ENCODE data around the gene C16orf92.
"Not testable (repeated sequence)": the region's sequence is repeated elsewhere in the genome, so short reads cannot be mapped to it uniquely, and the experiment has no call there.

Gene C16orf92

GRCh38 chr16:30032083-30032819 lies 9.3 kb downstream of the C16orf92 start:
- H3K4me1 ChIP-seq (ENCODE audit: control insufficient read depth in 1 of 2, insufficient read depth in 2 of 2, low read length in 2 of 2) = peaks cover 0 to 12% of the 10 kb centered on the region in 2 donors
- no peak overlapping the region for H3K27ac ChIP-seq (ENCODE audit: low read length)
- H3K36me3 ChIP-seq (ENCODE audit: control insufficient read depth in 1 of 2, insufficient read depth in 2 of 2, low read length in 2 of 2) = no peaks in the 10 kb centered on the region
- H3K27me3 ChIP-seq (ENCODE audit: low read depth, low read length) = peaks cover 37% of the 10 kb centered on the region
- H3K4me3 ChIP-seq (ENCODE audit: low read depth in 1 of 2, low read length in 2 of 2) = no peak overlapping the region
- no peaks in the 10 kb centered on the region for H3K9me3 ChIP-seq (ENCODE audit: control insufficient read depth in 1 of 2, low read length in 2 of 2)

- H3K27me3 ChIP-seq (ENCODE audit: low read depth, low read length) = peaks cover 35% of the 10 kb centered on the region
- no peak overlapping the region for H3K4me3 ChIP-seq (ENCODE audit: low read depth in 1 of 2, low read length in 2 of 2)
- H3K36me3 ChIP-seq (ENCODE audit: control insufficient read depth in 1 of 2, insufficient read depth in 2 of 2, low read length in 2 of 2) = no peaks in the 10 kb centered on the region
- no peak overlapping the region for H3K27ac ChIP-seq (ENCODE audit: low read length)
- peaks cover 0 to 12% of the 10 kb centered on the region in 2 donors for H3K4me1 ChIP-seq (ENCODE audit: control insufficient read depth in 1 of 2, insufficient read depth in 2 of 2, low read length in 2 of 2)
- H3K9me3 ChIP-seq (ENCODE audit: control insufficient read depth in 1 of 2, low read length in 2 of 2) = no peaks in the 10 kb centered on the region
Observed at GRCh38 chr16:30033270-30033669, 10.3 kb downstream of the C16orf92 start.

- Histone ChIP-seq H3K36me3 (ENCODE audit: control insufficient read depth in 1 of 2, insufficient read depth in 2 of 2, low read length in 2 of 2) (no peaks in the 10 kb centered on the region), H3K27ac (ENCODE audit: low read length) (no peak overlapping the region), H3K9me3 (ENCODE audit: control insufficient read depth in 1 of 2, low read length in 2 of 2) (no peaks in the 10 kb centered on the region), H3K4me1 (ENCODE audit: control insufficient read depth in 1 of 2, insufficient read depth in 2 of 2, low read length in 2 of 2) (no peaks in the 10 kb centered on the region), H3K27me3 (ENCODE audit: low read depth, low read length) (no peaks in the 10 kb centered on the region), H3K4me3 (ENCODE audit: low read depth in 1 of 2, low read length in 2 of 2) (no peak overlapping the region)
Observed at GRCh38 chr16:30040221-30040620, 17.2 kb downstream of the C16orf92 start.

- H3K4me3 ChIP-seq (ENCODE audit: low read depth in 1 of 2, low read length in 2 of 2); H3K27me3 ChIP-seq (ENCODE audit: low read depth, low read length); H3K36me3 ChIP-seq (ENCODE audit: control insufficient read depth in 1 of 2, insufficient read depth in 2 of 2, low read length in 2 of 2); H3K9me3 ChIP-seq (ENCODE audit: control insufficient read depth in 1 of 2, low read length in 2 of 2); H3K27ac ChIP-seq (ENCODE audit: low read length); H3K4me1 ChIP-seq (ENCODE audit: control insufficient read depth in 1 of 2, insufficient read depth in 2 of 2, low read length in 2 of 2): not testable (repeated sequence)
Observed at GRCh38 chr16:30040690-30041089, 17.7 kb downstream of the C16orf92 start.

GRCh38 chr16:30041841-30042240 lies 18.8 kb downstream of the C16orf92 start:
- H3K9me3 ChIP-seq (ENCODE audit: control insufficient read depth in 1 of 2, low read length in 2 of 2) = no peaks in the 10 kb centered on the region
- no peaks in the 10 kb centered on the region for H3K27me3 ChIP-seq (ENCODE audit: low read depth, low read length)
- H3K27ac ChIP-seq (ENCODE audit: low read length) = no peak overlapping the region
- H3K4me1 ChIP-seq (ENCODE audit: control insufficient read depth in 1 of 2, insufficient read depth in 2 of 2, low read length in 2 of 2) = no peaks in the 10 kb centered on the region
- no peaks in the 10 kb centered on the region for H3K36me3 ChIP-seq (ENCODE audit: control insufficient read depth in 1 of 2, insufficient read depth in 2 of 2, low read length in 2 of 2)
- no peak overlapping the region for H3K4me3 ChIP-seq (ENCODE audit: low read depth in 1 of 2, low read length in 2 of 2)

- Histone ChIP-seq H3K4me3 (ENCODE audit: low read depth in 1 of 2, low read length in 2 of 2) (no peak overlapping the region), H3K27me3 (ENCODE audit: low read depth, low read length) (no peaks in the 10 kb centered on the region), H3K9me3 (ENCODE audit: control insufficient read depth in 1 of 2, low read length in 2 of 2) (no peaks in the 10 kb centered on the region), H3K27ac (ENCODE audit: low read length) (no peak overlapping the region), H3K36me3 (ENCODE audit: control insufficient read depth in 1 of 2, insufficient read depth in 2 of 2, low read length in 2 of 2) (no peaks in the 10 kb centered on the region), H3K4me1 (ENCODE audit: control insufficient read depth in 1 of 2, insufficient read depth in 2 of 2, low read length in 2 of 2) (no peaks in the 10 kb centered on the region)
Observed at GRCh38 chr16:30046178-30046577, 23.2 kb downstream of the C16orf92 start.

DNA sequence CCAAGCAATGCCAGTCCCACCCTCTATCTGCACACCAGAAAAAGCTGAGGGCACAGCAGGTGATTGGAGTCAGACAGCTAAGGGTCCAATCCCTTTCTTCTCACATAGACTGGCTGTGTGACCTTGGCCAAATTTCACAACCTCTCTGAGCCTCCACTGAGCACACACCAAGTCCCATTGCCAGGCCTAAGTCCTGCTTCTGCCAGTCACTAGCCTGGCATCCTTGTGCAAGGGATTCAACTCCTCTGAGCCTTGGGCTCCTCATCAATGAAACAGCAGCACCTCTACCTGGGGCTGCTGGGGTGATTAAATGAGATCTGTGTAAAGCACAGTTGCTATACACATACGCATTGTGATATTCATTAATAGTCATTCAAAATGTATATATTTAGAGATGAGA lies 23.6 kb downstream of the C16orf92 start:
- Histone ChIP-seq H3K27ac (ENCODE audit: low read length) (no peak overlapping the region), H3K4me1 (ENCODE audit: control insufficient read depth in 1 of 2, insufficient read depth in 2 of 2, low read length in 2 of 2) (no peaks in the 10 kb centered on the region), H3K27me3 (ENCODE audit: low read depth, low read length) (no peaks in the 10 kb centered on the region), H3K9me3 (ENCODE audit: control insufficient read depth in 1 of 2, low read length in 2 of 2) (no peaks in the 10 kb centered on the region), H3K36me3 (ENCODE audit: control insufficient read depth in 1 of 2, insufficient read depth in 2 of 2, low read length in 2 of 2) (no peaks in the 10 kb centered on the region), H3K4me3 (ENCODE audit: low read depth in 1 of 2, low read length in 2 of 2) (no peak overlapping the region)

DNA sequence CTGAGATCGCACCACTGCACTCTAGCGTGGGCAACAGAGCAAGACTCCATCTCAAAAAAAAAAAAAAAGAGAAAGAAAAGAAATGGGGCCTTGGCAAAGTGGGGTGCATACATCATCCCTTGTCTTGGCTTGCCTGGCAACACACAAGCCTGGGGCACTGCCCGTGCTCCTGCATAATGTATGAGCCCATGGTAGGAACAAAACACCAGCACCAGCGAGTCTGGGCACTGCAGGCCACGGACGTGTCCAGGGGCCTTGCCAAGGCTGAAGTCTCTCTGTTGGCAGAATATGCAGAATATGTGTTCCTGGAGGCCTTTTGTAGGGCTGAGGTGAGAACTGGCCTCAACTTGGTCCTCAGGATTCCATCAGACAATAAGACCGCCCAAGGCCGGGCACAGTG lies 26.9 kb downstream of the C16orf92 start:
- no peaks in the 10 kb centered on the region for H3K36me3 ChIP-seq (ENCODE audit: control insufficient read depth in 1 of 2, insufficient read depth in 2 of 2, low read length in 2 of 2)
- H3K27ac ChIP-seq (ENCODE audit: low read length) = no peak overlapping the region
- H3K4me3 ChIP-seq (ENCODE audit: low read depth in 1 of 2, low read length in 2 of 2) = no peak overlapping the region
- no peaks in the 10 kb centered on the region for H3K9me3 ChIP-seq (ENCODE audit: control insufficient read depth in 1 of 2, low read length in 2 of 2)
- no peaks in the 10 kb centered on the region for H3K27me3 ChIP-seq (ENCODE audit: low read depth, low read length)
- H3K4me1 ChIP-seq (ENCODE audit: control insufficient read depth in 1 of 2, insufficient read depth in 2 of 2, low read length in 2 of 2) = peaks cover 6 to 8% of the 10 kb centered on the region in 2 donors

DNA sequence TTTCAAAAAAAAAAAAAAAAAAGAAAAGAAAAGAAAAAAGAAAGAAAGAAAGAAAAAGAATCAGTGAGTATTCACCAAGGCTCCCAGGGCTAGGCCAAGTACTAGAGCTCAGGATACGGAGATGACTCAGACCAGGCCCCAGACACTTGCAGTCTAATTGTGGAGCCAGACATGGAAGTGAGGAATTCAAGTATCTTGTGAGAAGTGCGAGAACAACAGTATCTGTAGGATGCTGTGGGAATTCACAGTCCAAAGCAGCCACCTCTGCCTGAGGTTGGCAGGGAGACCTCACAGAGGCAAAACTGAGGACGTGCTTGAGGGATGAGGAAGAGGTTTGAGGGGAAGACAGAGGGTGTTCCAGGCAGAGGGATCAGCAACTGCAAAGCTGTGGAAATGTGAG lies 28.5 kb downstream of the C16orf92 start:
- no peak overlapping the region for H3K4me3 ChIP-seq (ENCODE audit: low read depth in 1 of 2, low read length in 2 of 2)
- H3K4me1 ChIP-seq (ENCODE audit: control insufficient read depth in 1 of 2, insufficient read depth in 2 of 2, low read length in 2 of 2) = peaks cover 6 to 8% of the 10 kb centered on the region in 2 donors
- H3K27me3 ChIP-seq (ENCODE audit: low read depth, low read length) = no peaks in the 10 kb centered on the region
- H3K36me3 ChIP-seq (ENCODE audit: control insufficient read depth in 1 of 2, insufficient read depth in 2 of 2, low read length in 2 of 2) = no peaks in the 10 kb centered on the region
- H3K27ac ChIP-seq (ENCODE audit: low read length) = no peak overlapping the region
- no peaks in the 10 kb centered on the region for H3K9me3 ChIP-seq (ENCODE audit: control insufficient read depth in 1 of 2, low read length in 2 of 2)

DNA sequence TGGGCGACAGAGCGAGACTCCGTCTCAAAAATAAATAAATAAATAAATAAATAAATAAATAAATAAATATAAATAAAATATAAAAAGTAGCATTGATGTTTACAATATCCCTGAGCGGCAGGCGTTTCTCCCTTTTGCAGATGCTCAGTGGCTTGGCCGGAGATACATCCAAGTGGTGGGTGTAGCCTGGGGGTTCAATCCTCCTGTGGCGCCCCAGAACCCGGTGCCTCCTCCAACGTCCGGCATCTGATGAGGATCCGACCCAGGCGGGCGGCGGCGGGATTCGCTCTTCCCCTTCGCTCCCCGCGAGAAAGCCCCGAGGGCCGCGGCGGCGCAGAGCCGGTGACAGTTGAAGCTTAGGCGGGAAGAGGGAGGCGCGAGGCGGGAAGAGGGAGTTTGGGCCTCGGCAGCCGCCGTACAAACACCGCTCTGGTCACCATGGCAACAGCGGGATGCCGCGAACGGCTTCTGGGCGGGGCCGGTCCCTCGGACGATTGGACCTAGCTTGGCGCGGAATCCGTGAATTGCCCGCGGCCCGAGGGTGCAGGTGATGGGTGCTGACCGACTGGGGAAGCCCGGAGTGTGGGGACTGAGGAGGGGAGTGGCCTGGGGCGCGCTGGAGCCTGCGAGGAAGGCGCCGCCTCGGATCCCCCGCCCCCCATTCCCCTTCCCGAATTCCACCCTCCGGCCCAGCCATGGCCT lies 29.8 kb downstream of the C16orf92 start:
- Histone ChIP-seq H3K27me3 (ENCODE audit: low read depth, low read length) (no peaks in the 10 kb centered on the region), H3K4me1 (ENCODE audit: control insufficient read depth in 1 of 2, insufficient read depth in 2 of 2, low read length in 2 of 2) (peaks cover 6 to 8% of the 10 kb centered on the region in 2 donors), H3K4me3 (ENCODE audit: low read depth in 1 of 2, low read length in 2 of 2) (peak overlapping the region; percentile 78 to 79), H3K9me3 (ENCODE audit: control insufficient read depth in 1 of 2, low read length in 2 of 2) (no peaks in the 10 kb centered on the region), H3K36me3 (ENCODE audit: control insufficient read depth in 1 of 2, insufficient read depth in 2 of 2, low read length in 2 of 2) (no peaks in the 10 kb centered on the region), H3K27ac (ENCODE audit: low read length) (peak overlapping the region; percentile 1)

DNA sequence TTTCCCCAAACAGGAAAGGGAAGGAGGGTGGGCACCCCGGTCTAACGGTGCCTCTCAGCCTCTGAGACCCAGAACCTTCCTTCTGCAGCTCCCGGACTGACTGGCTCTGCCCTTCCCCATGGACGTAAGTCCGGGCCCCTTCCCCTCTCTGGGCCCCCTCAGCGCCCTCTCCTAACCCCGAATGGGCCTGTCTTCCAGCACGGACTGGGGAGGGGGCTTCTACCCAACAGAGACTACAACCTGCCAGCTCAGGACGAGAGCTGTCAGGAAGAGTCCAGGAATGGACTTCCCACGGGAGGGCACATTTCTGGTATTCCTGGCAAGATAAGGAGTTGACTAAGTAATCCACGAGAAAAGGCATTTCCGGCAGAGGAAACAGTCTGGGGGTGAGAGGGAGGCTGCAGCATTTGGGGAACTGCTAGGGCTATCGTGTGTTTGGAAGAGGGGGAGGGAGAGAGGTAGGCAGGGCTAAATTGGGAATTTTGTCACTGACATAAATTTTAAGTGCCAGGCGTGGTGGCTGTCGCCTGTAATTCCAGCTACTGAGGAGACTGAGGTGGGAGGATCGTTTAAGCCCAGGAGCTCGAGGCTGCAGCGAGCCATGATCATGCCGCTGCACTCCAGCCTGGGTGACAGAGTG lies 30.5 kb downstream of the C16orf92 start:
- peak overlapping the region; percentile 1 for H3K27ac ChIP-seq (ENCODE audit: low read length)

More for the DNA sequence above, 30.5 kb downstream of the C16orf92 start:
- no peaks in the 10 kb centered on the region for H3K27me3 ChIP-seq (ENCODE audit: low read depth, low read length)
- no peaks in the 10 kb centered on the region for H3K36me3 ChIP-seq (ENCODE audit: control insufficient read depth in 1 of 2, insufficient read depth in 2 of 2, low read length in 2 of 2)
- peaks cover 6 to 8% of the 10 kb centered on the region in 2 donors for H3K4me1 ChIP-seq (ENCODE audit: control insufficient read depth in 1 of 2, insufficient read depth in 2 of 2, low read length in 2 of 2)
- peak overlapping the region; percentile 78 to 79 for H3K4me3 ChIP-seq (ENCODE audit: low read depth in 1 of 2, low read length in 2 of 2)
- no peaks in the 10 kb centered on the region for H3K9me3 ChIP-seq (ENCODE audit: control insufficient read depth in 1 of 2, low read length in 2 of 2)

Measured in muscle layer of duodenum (tissue), 2 donors.